Mucosa of stomach (tissue), 1 donor: ENCODE measurements around the gene POU2AF1.

Experiments used
- H3K27me3 ChIP-seq: one replicate; pipeline ENCODE4 v1.7.0; 2013; ENCODE audit warnings: mild to moderate bottlenecking, low read length; ENCODE audit not compliant: control insufficient read depth, insufficient read depth
- H3K36me3 ChIP-seq: one replicate; pipeline ENCODE4 v1.7.0; 2013; ENCODE audit warnings: low read length; ENCODE audit not compliant: control insufficient read depth, insufficient read depth
- H3K4me1 ChIP-seq: one replicate; pipeline ENCODE4 v1.7.0; 2013; ENCODE audit warnings: mild to moderate bottlenecking, low read length; ENCODE audit not compliant: control insufficient read depth, insufficient read depth
- H3K4me3 ChIP-seq: one replicate; pipeline ENCODE4 v1.7.0; 2013; ENCODE audit warnings: low read length
- H3K9ac ChIP-seq: one replicate; pipeline ENCODE4 v1.7.0; 2013; ENCODE audit warnings: mild to moderate bottlenecking, low read length, moderate library complexity
- H3K9me3 ChIP-seq: one replicate; pipeline ENCODE4 v1.7.0; 2013; ENCODE audit warnings: mild to moderate bottlenecking, low read length, moderate library complexity; ENCODE audit not compliant: control insufficient read depth
- donor health status: Pancreatic carcinoma.

The POU2AF1 gene

DNA sequence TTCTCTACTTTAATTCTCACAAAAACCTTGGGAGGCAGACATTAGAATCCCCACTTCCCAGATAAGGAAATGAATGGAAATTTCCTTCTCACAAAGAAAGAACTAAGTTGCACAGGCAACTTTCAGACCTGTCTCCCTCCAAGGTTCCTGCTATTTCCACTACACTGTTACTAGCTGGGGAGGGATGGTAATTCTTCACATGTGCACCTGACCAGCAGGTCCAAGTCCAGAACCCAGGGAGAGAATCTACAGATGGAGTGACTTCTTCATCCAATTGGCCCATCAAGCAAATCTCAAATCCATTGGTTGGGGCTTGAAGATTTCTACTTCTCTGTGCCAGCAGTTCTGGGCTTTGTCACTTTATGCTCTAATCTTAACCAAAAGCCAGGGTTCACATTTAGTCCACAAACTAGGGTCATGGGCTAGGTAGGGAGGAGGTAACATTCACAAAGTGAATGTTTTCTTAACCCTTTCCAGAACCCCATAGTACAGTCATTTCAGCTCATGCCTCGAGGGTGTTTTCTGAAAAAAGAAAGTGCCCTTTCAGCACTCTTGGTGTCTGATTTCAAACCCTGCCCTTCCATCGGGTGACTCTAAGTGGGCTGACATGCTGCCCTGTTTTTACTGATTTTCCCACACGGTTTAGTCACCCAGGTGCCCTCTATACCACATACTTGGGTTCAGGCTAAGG lies 2.7 kb downstream of the POU2AF1 start:
- H3K27me3 ChIP-seq: no peaks in the 10 kb centered on the region
- H3K4me3 ChIP-seq: no peak overlapping the region
- no peak overlapping the region for H3K9ac ChIP-seq

GRCh38 chr11:111373590-111373989 lies 5.5 kb downstream of the POU2AF1 start:
- no peak overlapping the region for H3K4me3 ChIP-seq
- no peaks in the 10 kb centered on the region for H3K27me3 ChIP-seq
- H3K9ac ChIP-seq: no peak overlapping the region
- no peaks in the 10 kb centered on the region for H3K36me3 ChIP-seq
- peaks cover 15% of the 10 kb centered on the region for H3K4me1 ChIP-seq
- no peaks in the 10 kb centered on the region for H3K9me3 ChIP-seq

More for the DNA sequence above, 2.7 kb downstream of the POU2AF1 start:
- Histone ChIP-seq H3K9me3 (no peaks in the 10 kb centered on the region), H3K36me3 (no peaks in the 10 kb centered on the region), H3K4me1 (peaks cover 19% of the 10 kb centered on the region)

DNA sequence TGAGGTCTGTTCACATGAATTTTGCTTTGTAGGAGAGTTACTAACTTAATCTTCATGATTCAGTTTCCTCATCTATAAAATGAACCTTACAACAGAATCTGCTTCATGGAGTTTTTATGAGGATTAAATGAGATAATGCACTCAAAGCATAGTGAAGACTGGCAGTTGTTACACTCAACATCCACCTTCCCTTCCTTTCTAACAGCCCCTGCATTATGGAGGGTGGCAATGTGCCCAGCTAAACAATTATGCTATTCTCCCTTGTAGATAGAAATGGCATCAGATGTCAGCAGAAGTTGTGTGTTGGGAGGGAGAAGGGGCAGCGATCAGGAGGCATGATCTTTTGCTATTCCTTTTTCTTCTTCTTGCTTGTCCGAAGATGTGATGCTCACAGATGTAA lies 6.5 kb downstream of the POU2AF1 start:
- H3K9me3 ChIP-seq: no peaks in the 10 kb centered on the region
- H3K9ac ChIP-seq: no peak overlapping the region
- H3K36me3 ChIP-seq: no peaks in the 10 kb centered on the region
- H3K4me3 ChIP-seq: no peak overlapping the region
- no peaks in the 10 kb centered on the region for H3K27me3 ChIP-seq
- H3K4me1 ChIP-seq: peaks cover 15% of the 10 kb centered on the region

GRCh38 chr11:111370902-111371578 lies 8.0 kb downstream of the POU2AF1 start:
- Histone ChIP-seq H3K36me3 (no peaks in the 10 kb centered on the region), H3K9ac (no peak overlapping the region), H3K9me3 (no peaks in the 10 kb centered on the region), H3K27me3 (no peaks in the 10 kb centered on the region), H3K4me1 (peaks cover 22% of the 10 kb centered on the region), H3K4me3 (no peak overlapping the region)

DNA sequence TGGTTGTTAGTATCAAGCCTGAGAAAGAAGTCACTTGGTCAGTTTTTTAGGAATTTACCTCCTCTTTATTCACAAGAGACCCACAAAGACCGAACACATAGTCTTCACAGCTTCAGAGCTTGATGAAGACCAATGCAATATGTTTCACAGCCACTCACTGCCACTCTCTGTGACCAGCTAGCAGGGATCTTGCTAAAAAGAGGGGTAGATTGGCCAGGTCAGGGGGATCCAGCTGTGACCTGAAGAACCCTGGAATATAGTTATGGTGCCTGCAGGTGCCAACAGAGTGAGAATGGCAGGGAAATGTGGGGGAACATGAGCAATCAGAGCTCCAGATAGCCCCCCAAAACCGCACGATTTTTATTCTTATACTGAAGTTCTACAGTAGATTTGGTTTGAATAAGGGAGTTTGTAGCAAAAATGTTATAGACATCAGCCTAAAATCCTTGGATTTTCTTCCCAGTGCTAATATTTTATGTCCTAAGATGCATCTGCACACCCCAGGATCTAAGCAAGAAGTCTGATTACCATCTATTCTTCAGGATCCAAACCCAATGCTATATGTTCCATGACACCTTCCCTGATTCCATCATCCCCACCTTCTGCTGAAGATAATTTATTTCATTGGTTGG lies 8.7 kb downstream of the POU2AF1 start:
- no peaks in the 10 kb centered on the region for H3K27me3 ChIP-seq
- H3K36me3 ChIP-seq: no peaks in the 10 kb centered on the region
- peaks cover 26% of the 10 kb centered on the region for H3K4me1 ChIP-seq
- H3K9ac ChIP-seq: no peak overlapping the region
- H3K4me3 ChIP-seq: no peak overlapping the region
- H3K9me3 ChIP-seq: no peaks in the 10 kb centered on the region

GRCh38 chr11:111368285-111368560 lies 10.9 kb downstream of the POU2AF1 start:
- Histone ChIP-seq H3K9ac (no peak overlapping the region), H3K27me3 (no peaks in the 10 kb centered on the region), H3K9me3 (no peaks in the 10 kb centered on the region), H3K36me3 (no peaks in the 10 kb centered on the region), H3K4me1 (peaks cover 32% of the 10 kb centered on the region), H3K4me3 (no peak overlapping the region)

- Histone ChIP-seq H3K4me1 (peaks cover 38% of the 10 kb centered on the region), H3K4me3 (no peak overlapping the region), H3K36me3 (no peaks in the 10 kb centered on the region), H3K9me3 (no peaks in the 10 kb centered on the region), H3K27me3 (no peaks in the 10 kb centered on the region), H3K9ac (no peak overlapping the region)
Measured at GRCh38 chr11:111367411-111368284, 11.4 kb downstream of the POU2AF1 start.

DNA sequence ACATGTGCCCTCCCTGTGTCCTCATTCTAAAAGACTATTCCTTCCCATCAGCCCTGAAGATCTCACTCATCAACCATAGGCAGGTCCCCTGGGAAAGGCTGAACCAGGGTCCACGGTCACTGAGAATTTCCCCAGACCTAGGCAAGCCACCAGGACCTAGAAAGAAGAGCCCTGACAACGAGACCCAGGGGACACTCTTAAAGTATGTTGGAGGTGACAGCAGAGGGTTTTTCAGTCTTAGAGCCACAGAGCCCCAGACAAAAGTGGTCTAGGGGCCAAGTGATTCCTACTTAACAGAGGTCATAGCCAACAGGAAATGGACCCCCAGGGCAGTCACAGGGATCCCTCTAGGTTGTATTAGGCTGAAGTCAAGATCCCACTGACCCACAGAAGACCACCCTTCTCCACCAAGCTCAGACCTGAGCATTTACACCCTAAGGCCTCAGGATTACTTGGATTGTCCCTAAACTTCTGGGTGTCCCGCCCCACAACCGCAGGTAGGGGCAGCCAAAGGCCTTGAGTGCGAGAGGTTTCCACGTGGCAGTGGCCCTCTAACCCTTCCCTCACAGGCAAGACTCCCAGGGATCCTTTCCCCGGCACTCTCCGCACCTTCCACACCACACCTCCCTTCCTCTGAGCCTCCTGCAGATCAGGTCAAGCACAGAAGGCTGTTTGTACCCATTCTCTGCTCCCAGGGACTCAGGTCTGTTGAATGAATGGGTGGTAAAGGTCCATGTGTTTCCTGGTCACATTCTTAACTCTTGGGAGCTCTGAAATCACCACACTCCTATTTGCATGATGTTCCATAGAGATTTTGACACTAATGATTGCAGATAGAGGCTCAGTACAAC lies 12.3 kb downstream of the POU2AF1 start:
- Histone ChIP-seq H3K4me1 (peaks cover 41% of the 10 kb centered on the region), H3K9me3 (no peaks in the 10 kb centered on the region), H3K27me3 (no peaks in the 10 kb centered on the region), H3K9ac (no peak overlapping the region), H3K36me3 (no peaks in the 10 kb centered on the region), H3K4me3 (no peak overlapping the region)

- no peak overlapping the region for H3K9ac ChIP-seq
- no peaks in the 10 kb centered on the region for H3K9me3 ChIP-seq
- H3K27me3 ChIP-seq: no peaks in the 10 kb centered on the region
- peaks cover 46% of the 10 kb centered on the region for H3K4me1 ChIP-seq
- no peak overlapping the region for H3K4me3 ChIP-seq
- no peaks in the 10 kb centered on the region for H3K36me3 ChIP-seq
Measured at GRCh38 chr11:111365722-111366559, 13.1 kb downstream of the POU2AF1 start.

- no peaks in the 10 kb centered on the region for H3K9me3 ChIP-seq
- no peaks in the 10 kb centered on the region for H3K36me3 ChIP-seq
- H3K4me3 ChIP-seq: no peak overlapping the region
- H3K9ac ChIP-seq: no peak overlapping the region
- H3K27me3 ChIP-seq: no peaks in the 10 kb centered on the region
- H3K4me1 ChIP-seq: peaks cover 60% of the 10 kb centered on the region
Measured at GRCh38 chr11:111364503-111364902, 14.6 kb downstream of the POU2AF1 start.

GRCh38 chr11:111363985-111364384 lies 15.1 kb downstream of the POU2AF1 start:
- Histone ChIP-seq H3K4me3 (no peak overlapping the region), H3K36me3 (no peaks in the 10 kb centered on the region), H3K9me3 (no peaks in the 10 kb centered on the region), H3K4me1 (peaks cover 66% of the 10 kb centered on the region), H3K9ac (no peak overlapping the region), H3K27me3 (no peaks in the 10 kb centered on the region)
